ENCODE measurements around the gene XRCC3.

GRCh38 chr14:103758059-103758776 is 43.0 kb upstream of the XRCC3 start:
- TF ChIP-seq CTCF (IDR thresholded peaks at IDR 0.05) (no peak), POLR2A (IDR thresholded peaks at IDR 0.05) (no peak)

All from testis (tissue), 2 donors.